Measurements from ENCODE around the gene CYP4A22.
"Not testable (repeated sequence)": the region's sequence is repeated elsewhere in the genome, so short reads cannot be mapped to it uniquely, and the experiment has no call there.

CYP4A22 gene

GRCh38 chr1:47186267-47187185 is 49.3 kb downstream of the CYP4A22 start:
- DNase-seq: no peak

DNA sequence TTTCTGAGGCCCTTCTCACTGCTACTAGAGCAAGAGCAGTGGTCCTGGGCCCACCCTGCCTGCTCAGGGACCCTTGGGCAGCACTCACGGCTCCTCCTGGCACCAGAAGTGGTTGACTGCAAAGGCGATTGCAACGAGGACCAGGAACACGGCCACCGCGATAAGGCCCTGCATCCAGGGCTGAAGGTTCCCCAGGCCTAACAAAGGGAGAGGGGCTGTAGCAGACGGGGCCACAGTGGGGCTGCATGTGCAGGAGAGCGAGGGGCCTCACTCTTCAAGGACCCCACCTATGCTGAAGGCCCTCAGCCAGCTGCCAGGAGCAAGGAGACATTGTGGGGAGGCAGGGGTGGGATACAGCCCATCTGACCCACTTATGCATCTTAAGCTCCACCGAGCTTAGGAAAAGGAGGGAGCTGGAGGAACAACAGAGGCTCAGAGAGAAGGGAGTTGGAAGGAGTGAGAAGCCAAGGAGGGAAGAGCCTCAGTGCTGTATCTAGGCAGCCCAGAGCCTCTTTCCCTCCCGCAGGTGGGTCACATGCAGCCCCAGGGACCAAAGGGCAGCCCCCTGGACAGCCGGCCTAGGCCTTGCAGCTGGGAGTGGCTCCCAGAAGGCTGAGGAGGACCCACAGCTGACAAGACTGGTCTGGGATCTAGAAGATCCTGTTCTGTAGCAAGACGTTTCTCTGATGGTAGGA is 50.1 kb downstream of the CYP4A22 start:
- no peak for DNase-seq

DNA sequence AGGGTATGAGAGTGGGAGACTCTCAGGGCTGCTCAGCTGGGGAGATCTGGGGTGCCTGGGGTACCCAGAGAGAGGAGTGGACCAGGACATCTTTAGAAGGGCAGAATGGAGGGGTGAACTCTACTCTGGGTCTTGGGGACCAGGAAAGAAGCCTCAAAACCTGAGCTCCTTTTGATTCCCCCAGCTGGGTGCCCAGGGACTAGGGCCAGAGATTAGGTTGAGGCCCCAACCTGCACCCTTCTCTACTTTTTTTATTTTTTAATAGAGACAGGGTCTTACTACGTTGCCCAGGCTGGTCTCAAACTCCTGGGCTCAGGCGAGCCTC is 50.6 kb downstream of the CYP4A22 start:
- no peak for DNase-seq

- DNase-seq: no peak
These were observed 51.8 kb downstream of the CYP4A22 start for GRCh38 chr1:47188791-47189785.

- no peak for DNase-seq
These were observed 52.7 kb downstream of the CYP4A22 start, which contains the start of gene PDZK1IP1 for GRCh38 chr1:47189844-47190508. PDZK1IP1 (minus strand) TSS chr1:47190036; CDS start chr1:47189932, 104 bp downstream.

DNA sequence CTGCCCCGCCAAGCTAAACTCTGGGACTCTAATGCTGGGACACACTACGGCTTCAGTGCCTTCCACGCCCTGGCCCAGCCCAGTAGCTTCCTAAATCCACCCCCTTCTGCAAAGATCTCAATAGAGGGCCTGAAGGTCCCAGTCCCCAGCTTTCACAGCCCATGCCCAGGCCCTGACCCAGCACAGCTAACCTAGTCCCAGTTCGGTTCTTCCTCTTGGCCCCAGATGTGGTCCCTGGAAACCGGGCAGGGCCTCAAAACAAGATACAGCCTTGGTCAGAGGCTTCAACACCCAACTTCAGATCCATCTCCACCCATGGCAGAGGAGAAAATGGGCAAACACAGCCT is 53.2 kb downstream of the CYP4A22 start:
- DNase-seq: no peak

- DNase-seq: no peak
These were observed 53.6 kb downstream of the CYP4A22 start for GRCh38 chr1:47190857-47191256.

- DNase-seq: no peak
These were observed 54.8 kb downstream of the CYP4A22 start for GRCh38 chr1:47191940-47192457.

DNA sequence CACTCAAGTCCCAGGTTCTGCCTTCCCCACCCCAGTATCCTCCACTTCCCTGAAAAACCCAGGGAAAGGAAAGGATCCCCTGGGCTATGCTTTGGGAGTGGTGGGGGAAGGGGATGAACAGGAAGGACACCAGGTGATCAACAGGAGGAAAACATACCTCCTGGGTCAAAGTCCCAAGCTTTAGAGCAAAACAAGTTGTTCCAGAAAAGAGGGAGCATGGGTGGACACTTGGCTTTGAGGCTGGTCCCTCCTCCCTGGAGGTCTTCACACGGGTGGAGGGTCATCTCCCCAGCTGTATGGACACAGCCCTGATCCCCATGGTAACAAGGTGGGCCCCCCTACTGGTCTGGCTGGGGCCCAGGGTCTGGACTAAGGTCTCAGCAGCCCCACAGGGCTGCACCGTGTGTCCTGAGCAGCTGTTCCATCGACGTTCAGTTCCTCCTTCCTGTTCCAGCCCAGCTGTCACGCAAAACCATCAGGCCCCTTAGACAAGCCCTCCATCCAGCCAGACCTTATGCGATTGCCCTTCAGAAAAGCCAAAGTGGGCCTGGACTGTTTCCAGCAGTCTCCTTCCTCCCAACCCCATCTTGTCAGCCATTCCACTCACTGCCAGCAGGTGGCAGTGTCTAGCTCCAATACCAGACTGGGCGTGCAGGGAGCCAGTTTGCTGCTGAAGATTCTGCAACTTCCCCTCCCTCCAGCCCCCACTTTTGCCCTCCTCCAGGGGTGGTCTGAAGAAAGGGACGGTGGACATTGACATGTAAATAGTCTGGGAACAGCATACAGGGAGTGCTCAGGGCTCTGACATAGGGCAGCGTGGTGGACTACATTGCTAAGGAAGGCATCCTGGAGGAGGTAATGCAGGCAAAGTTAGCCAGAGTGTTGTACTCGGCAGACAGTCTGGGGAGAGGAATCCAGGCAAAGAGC is 55.5 kb downstream of the CYP4A22 start:
- DNase-seq: peak; percentile 44

DNA sequence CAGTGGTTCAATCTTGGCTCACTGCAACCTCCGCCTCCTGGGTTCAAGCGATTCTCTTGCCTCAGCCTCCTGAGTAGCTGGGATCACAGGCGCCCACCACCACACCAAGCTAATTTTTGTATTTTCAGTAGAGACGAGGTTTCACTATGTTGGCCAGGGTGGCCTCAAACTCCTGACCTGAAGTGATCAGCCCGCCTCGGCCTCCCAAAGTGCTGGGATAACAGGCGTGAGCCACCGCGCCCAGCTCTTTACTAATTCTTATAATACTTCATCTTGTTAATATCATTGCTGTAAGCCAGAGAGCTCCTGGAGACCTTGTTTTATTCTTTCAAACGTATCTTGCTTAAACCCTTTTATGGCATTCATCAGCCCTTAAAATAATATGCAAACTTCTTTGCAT is 56.3 kb downstream of the CYP4A22 start:
- DNase-seq: not testable (repeated sequence)

DNA sequence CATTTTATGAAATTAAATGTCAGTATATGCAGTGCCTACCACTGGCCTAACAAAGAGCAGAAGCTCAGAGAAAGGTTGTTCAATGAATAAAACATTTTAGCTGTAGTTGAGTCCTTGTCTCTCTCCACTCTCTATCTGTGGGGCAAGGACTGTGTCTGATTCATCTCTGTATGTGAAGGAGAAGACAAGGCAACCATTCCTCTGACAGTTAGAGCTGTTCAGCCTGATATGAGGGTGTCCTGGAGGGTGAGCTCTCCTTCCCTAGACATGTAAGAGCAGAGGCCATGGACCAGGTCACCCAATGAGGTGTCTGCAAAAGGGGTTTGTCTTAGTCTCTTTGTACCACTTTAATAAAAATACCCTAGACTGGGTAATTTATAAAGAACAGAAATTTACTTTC is 57.1 kb downstream of the CYP4A22 start:
- no peak for DNase-seq

- not testable (repeated sequence) for DNase-seq
These were observed 58.7 kb downstream of the CYP4A22 start for GRCh38 chr1:47195981-47196380.

GRCh38 chr1:47196622-47197021 is 59.4 kb downstream of the CYP4A22 start:
- DNase-seq: no peak

DNA sequence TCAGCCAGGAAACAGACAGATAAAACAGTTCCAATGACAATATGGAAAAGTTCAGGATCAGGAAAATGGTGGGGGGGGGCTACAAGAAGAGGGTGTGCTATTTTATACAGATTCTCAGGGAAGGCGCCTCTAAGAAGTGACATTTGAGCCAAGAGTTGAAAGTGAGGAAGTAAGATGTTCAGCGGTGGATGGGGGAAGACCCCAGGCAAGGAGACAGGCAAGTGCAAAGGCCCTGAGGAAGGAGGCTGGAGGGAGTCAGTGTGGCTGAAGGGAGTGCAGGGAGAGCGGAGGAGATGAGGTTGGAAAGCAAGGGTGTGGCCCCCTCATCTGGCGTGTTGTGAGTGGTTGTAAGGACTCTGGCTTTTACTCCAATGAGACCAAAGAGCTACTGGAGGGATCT is 61.0 kb downstream of the CYP4A22 start:
- DNase-seq: no peak
